Right lobe of liver (tissue), 6 donors: ENCODE data around the gene KCNB1. TPM values are rescaled to one million over a fixed set of nuclear protein-coding genes. Genes with fewer than 3 reads are reported as not detected.

Experiments used
- ATAC-seq, 4 donors: fragments of 200-7000 bp; cut with Tn5 transposase; one replicate each; pipeline ENCODE4 v1.9.1; 2020; ENCODE audit warnings: mild to moderate bottlenecking in 4 of 4, moderate library complexity in 4 of 4
- DNase-seq, 3 donors: peaks; one replicate each; pipeline ENCODE4 v3.0.0-alpha.2; 2020
- H3K27ac ChIP-seq, 3 donors: fragments of 200-600 bp; one replicate each; pipeline ENCODE4 v1.8.0; 2022
- H3K27me3 ChIP-seq, 2 donors: fragments of 200-600 bp; one replicate each; pipeline ENCODE4 v1.8.0; 2022
- H3K36me3 ChIP-seq, 4 donors: fragments of 200-600 bp; sonication (generic) in 1 of 4; one replicate each; pipeline versions ENCODE4 v1.5.1 to v1.8.0; 2017 to 2022; ENCODE audit warnings: control low read depth in 1 of 4
- H3K4me1 ChIP-seq, 4 donors: fragments of 200-600 bp; sonication (generic) in 1 of 4; one replicate each; pipeline versions ENCODE4 v1.5.1 to v1.8.0; 2017 to 2022; ENCODE audit warnings: control low read depth in 1 of 4
- H3K4me3 ChIP-seq, 3 donors: fragments of 200-600 bp; one replicate each; pipeline ENCODE4 v1.8.0; 2022
- H3K9me3 ChIP-seq, 4 donors: fragments of 200-600 bp; sonication (generic) in 1 of 4; one replicate each; pipeline versions ENCODE4 v1.5.1 to v1.8.0; 2017 to 2022; ENCODE audit warnings: control low read depth in 1 of 4
- CTCF ChIP-seq, 4 donors: fragments of 200-600 bp in 3 of 4; fragments of 450-650 bp in 1 of 4; IDR thresholded peaks; one replicate each; pipeline versions ENCODE4 v1.5.1 to v1.8.0; 2016 to 2022; ENCODE audit warnings: antibody characterized with exemption in 4 of 4, mild to moderate bottlenecking in 2 of 4
- POLR2A ChIP-seq: fragments of 450-650 bp; IDR thresholded peaks from one replicate; pipeline ENCODE4 v1.6.1; 2017; ENCODE audit warnings: antibody characterized with exemption, mild to moderate bottlenecking
- WGBS: methylation state at CpG from one replicate; pipeline ENCODE4 v1.1.6; 2018; ENCODE audit warnings: low coverage, low lambda C conversion rate; ENCODE audit not compliant: insufficient coverage; ENCODE audit errors: missing lambda C conversion rate; 5-methylcytosine and 5-hydroxymethylcytosine counted together
- intact Hi-C, 2 donors: fragments of 100-400 bp; cut with DNase I; formaldehyde crosslinking; loops; one replicate each; pipeline versions ENCODE4 v1.11.2 to v1.14.1; 2022
- total RNA-seq, 6 experiments: library from RNA; depleted of rRNA in 2 of 6; stranded (reverse); fragments of >200 nt in 2 of 6; fragmentation: NEBNext Ultra II Directional in 3 of 6; extraction: Animal tissue kit (Norgen Biotek cat#: 25700) in 3 of 6; gene quantifications; one replicate each; pipeline versions ENCODE4 v1.1.0 to v1.2.4, GENCODE V29; 2016 to 2023
- donor health status: DM: no; HTN: yes; CAD: no.
- donor health status: DM: no; HTN: no; CAD: no.
- donor health status: DM: no; HTN: no; CAD: no.
- donor health status: DM: no; HTN: yes; CAD: no.
- donor health status: DM: no; HTN: yes; CAD: no.

KCNB1 gene
- total RNA-seq, 6 experiments from 2014 or later = 1.5 to 8.2 (median 3.8) TPM

- 44% methylated on average over 3 of the region's 3 CpGs for WGBS
- H3K27me3 ChIP-seq = no peaks in the 10 kb centered on the region
- H3K36me3 ChIP-seq = no peaks in the 10 kb centered on the region
- TF ChIP-seq CTCF (IDR thresholded peaks at IDR 0.05) (no peak), POLR2A (no peak)
- no peak overlapping the region for H3K4me3 ChIP-seq
- ATAC-seq (no peak), DNase-seq (no peak)
- no peaks in the 10 kb centered on the region for H3K9me3 ChIP-seq
- H3K4me1 ChIP-seq = peaks cover 0 to 70% (median 25%) of the 10 kb centered on the region in 4 donors
- intact Hi-C loops = no loop called here
- H3K27ac ChIP-seq = peak overlapping the region in 1 of 3 donors; percentile 89
Observed at GRCh38 chr20:49481116-49481515, 1.4 kb downstream of the KCNB1 start.

- no peak for ATAC-seq
- no peaks in the 10 kb centered on the region for H3K36me3 ChIP-seq
- no peak for TF ChIP-seq POLR2A
- no peak for TF ChIP-seq CTCF (IDR thresholded peaks at IDR 0.05)
- H3K27me3 ChIP-seq = no peaks in the 10 kb centered on the region
- 20% methylated on average over 1 of the region's 3 CpGs for WGBS
- H3K4me3 ChIP-seq = no peak overlapping the region
- intact Hi-C loops = no loop called here
- peaks cover 0 to 76% (median 28%) of the 10 kb centered on the region in 4 donors for H3K4me1 ChIP-seq
- no peak for DNase-seq
- peak overlapping the region in 2 of 3 donors; percentile 8 to 89 for H3K27ac ChIP-seq
- H3K9me3 ChIP-seq = no peaks in the 10 kb centered on the region
Observed at GRCh38 chr20:49480236-49480635, 2.2 kb downstream of the KCNB1 start.

DNA sequence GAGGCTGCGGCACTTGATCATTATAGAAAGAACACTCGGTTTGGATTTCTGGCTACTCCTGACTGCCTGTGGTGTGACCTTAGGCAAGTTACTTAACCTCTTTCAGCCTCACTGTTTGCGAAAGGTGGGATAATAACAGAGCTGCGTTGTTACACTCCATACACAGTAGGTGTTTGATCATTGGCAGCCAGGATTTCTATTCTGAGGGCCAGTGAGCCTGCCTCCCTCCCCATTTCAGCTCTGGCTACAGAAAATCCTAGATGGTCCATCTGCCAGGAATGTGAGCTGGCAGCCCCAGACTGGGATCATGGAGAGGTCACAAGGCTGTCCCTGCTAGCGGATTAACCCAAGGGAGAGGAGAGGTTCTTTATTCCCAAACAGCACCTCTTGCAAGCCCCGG, 2.7 kb downstream of the KCNB1 start:
- H3K27me3 ChIP-seq = no peaks in the 10 kb centered on the region
- TF ChIP-seq POLR2A = no peak
- TF ChIP-seq CTCF (IDR thresholded peaks at IDR 0.05) = no peak
- H3K4me1 ChIP-seq = peaks cover 0 to 80% (median 30%) of the 10 kb centered on the region in 4 donors
- no peak overlapping the region for H3K4me3 ChIP-seq
- 18% methylated on average over 5 of the region's 6 CpGs for WGBS
- peak; percentile 29 to 86 (median 78) for DNase-seq
- no peaks in the 10 kb centered on the region for H3K9me3 ChIP-seq
- intact Hi-C loops = no loop called here
- H3K36me3 ChIP-seq = no peaks in the 10 kb centered on the region
- peak overlapping the region in 2 of 3 donors; percentile 8 to 89 for H3K27ac ChIP-seq
- ATAC-seq = peak; percentile 39 to 61 (median 48)

GRCh38 chr20:49478754-49479689, 3.4 kb downstream of the KCNB1 start:
- TF ChIP-seq CTCF (IDR thresholded peaks at IDR 0.05) (no peak), POLR2A (no peak)
- Histone ChIP-seq H3K36me3 (no peaks in the 10 kb centered on the region), H3K4me1 (peaks cover 0 to 88% (median 33%) of the 10 kb centered on the region in 4 donors), H3K27me3 (no peaks in the 10 kb centered on the region), H3K9me3 (no peaks in the 10 kb centered on the region), H3K27ac (peak overlapping the region in 2 of 3 donors; percentile 43 to 89), H3K4me3 (no peak overlapping the region)
- ATAC-seq (peak; percentile 5 to 40 (median 20)), DNase-seq (peak; percentile 46 to 83 (median 79))
- intact Hi-C loops = no loop called here
- 32% methylated on average over 5 of the region's 5 CpGs for WGBS
